ENCODE data around the gene PTH1R. TPM values are rescaled to one million over a fixed set of nuclear protein-coding genes. Genes with fewer than 3 reads are reported as not detected.

The PTH1R gene
- total and polyA plus RNA-seq, 3 donors from 2014 or later: 8.4 to 11.3 (median 10.2) TPM

DNA sequence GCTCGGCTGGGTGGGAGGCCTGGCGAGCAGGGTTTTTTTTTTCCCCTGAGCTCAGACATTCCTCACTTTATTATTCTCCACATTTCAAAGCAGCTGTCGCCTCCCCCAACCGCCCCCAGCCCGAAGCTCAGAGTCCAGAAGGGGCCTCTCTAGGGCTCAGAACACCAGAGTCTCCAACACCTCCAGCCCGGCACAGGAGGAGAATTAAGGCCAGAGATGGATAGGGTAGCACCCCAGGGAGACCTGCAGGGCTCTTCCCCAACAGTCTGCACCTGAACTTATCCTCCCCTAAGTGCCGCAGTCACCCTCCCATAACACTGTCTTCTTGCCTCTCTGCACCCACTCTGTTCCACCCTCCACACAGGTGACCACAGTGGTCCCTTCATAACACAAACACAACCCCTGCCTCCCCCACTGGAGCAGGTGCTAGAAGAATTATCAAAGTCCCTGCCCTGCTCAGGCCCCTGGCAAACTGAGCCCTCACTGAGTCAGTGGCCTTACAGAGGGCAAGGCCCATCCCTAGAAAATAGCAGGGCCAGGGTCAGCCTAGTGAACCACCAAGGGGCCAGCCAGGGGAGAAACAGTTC is 28.4 kb upstream of the PTH1R start:
- 82 to 83% methylated on average over 7 of the region's 7 CpGs for WGBS, 2 donors
- no peak for TF ChIP-seq POLR2A (IDR thresholded peaks at IDR 0.05)
- TF ChIP-seq, protein P1, sequence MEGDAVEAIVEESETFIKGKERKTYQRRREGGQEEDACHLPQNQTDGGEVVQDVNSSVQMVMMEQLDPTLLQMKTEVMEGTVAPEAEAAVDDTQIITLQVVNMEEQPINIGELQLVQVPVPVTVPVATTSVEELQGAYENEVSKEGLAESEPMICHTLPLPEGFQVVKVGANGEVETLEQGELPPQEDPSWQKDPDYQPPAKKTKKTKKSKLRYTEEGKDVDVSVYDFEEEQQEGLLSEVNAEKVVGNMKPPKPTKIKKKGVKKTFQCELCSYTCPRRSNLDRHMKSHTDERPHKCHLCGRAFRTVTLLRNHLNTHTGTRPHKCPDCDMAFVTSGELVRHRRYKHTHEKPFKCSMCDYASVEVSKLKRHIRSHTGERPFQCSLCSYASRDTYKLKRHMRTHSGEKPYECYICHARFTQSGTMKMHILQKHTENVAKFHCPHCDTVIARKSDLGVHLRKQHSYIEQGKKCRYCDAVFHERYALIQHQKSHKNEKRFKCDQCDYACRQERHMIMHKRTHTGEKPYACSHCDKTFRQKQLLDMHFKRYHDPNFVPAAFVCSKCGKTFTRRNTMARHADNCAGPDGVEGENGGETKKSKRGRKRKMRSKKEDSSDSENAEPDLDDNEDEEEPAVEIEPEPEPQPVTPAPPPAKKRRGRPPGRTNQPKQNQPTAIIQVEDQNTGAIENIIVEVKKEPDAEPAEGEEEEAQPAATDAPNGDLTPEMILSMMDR (IDR thresholded peaks at IDR 0.05): no peak
- peaks cover 7% of the 10 kb centered on the region for H3K4me1 ChIP-seq
- intact Hi-C loops (cut with DNase I; ENCODE audit: low total_unique reads): no loop called here
- no peak overlapping the region for H3K4me3 ChIP-seq
- H3K27me3 ChIP-seq: no peaks in the 10 kb centered on the region
- H3K36me3 ChIP-seq (ENCODE audit: low read depth, missing control alignments): no peaks in the 10 kb centered on the region
- H3K27ac ChIP-seq: no peak overlapping the region
- no peaks in the 10 kb centered on the region for H3K9me3 ChIP-seq
- no peak for DNase-seq

DNA sequence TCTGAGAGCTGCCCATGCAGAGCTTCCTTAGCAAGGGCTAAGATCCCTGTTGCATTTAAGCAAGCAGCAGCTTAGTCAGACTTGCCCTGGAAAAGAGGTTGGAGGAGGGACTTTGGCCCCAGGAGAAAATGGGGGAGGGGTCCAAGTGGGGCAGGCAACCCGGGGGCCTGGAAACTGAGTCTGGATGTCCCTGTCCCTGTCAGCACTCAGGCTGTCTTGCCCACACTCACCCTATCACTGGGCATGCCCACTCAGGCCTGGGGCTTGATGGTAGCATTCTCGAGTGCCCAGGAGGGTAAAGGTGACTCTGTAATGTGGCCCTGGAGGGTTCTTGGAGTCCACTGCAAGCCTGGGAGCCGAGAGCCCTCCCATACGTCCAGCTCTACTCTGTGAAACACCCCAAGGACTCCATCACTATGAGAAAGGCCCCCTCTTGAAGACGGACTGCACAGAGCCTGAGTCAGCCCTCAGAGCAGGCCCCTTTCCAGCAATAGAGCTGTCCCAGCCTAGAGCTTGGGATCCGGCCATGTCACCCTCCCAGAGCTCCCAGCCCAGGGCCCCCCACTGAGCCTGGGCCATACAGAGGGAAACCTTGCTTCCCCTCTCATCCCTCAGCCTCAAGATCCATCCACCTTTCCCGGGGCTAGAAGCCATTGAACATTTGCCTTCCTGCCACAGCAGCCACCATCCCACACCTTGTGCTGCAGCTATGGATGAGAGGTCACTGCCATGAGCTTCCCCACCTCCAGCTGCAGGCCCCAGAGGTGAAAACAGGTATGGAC is 27.6 kb upstream of the PTH1R start:
- intact Hi-C loops (cut with DNase I; ENCODE audit: low total_unique reads): no loop called here
- peaks cover 6% of the 10 kb centered on the region for H3K4me1 ChIP-seq
- TF ChIP-seq, protein P1 (IDR thresholded peaks at IDR 0.05): no peak
- TF ChIP-seq POLR2A (IDR thresholded peaks at IDR 0.05): no peak
- no peaks in the 10 kb centered on the region for H3K36me3 ChIP-seq (ENCODE audit: low read depth, missing control alignments)
- 85 to 87% methylated on average over 6 to 7 of the region's 7 CpGs for WGBS, 2 donors
- no peak overlapping the region for H3K27ac ChIP-seq
- H3K4me3 ChIP-seq: no peak overlapping the region
- no peaks in the 10 kb centered on the region for H3K9me3 ChIP-seq
- no peak for DNase-seq
- H3K27me3 ChIP-seq: no peaks in the 10 kb centered on the region

DNA sequence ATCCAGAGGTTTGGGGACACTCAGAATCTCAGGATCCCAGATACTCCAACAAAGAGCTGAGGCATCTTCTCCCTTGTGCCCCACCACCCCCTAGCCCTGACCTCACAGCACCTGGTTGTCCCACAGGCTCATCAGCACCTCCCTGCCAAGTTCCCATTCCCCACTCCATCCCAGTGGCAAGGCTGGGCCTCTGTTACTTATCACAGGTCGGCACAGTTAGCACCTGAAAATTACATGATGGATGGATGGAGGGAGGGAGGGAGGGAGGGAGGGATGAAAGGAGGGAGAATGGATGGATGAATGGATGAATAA is 27.1 kb upstream of the PTH1R start:
- TF ChIP-seq, protein P1 (IDR thresholded peaks at IDR 0.05): no peak
- no peak for TF ChIP-seq POLR2A (IDR thresholded peaks at IDR 0.05)
- Histone ChIP-seq H3K27me3 (no peaks in the 10 kb centered on the region), H3K9me3 (no peaks in the 10 kb centered on the region), H3K36me3 (ENCODE audit: low read depth, missing control alignments) (no peaks in the 10 kb centered on the region), H3K4me3 (no peak overlapping the region), H3K27ac (no peak overlapping the region), H3K4me1 (peaks cover under 1% of the 10 kb centered on the region)
- DNase-seq: no peak
- intact Hi-C loops (cut with DNase I; ENCODE audit: low total_unique reads): no loop called here
- WGBS, 2 donors: 70% methylated on average over 1 of the region's 1 CpG; no CpG with 5 or more reads in 1 of the 2 donors

DNA sequence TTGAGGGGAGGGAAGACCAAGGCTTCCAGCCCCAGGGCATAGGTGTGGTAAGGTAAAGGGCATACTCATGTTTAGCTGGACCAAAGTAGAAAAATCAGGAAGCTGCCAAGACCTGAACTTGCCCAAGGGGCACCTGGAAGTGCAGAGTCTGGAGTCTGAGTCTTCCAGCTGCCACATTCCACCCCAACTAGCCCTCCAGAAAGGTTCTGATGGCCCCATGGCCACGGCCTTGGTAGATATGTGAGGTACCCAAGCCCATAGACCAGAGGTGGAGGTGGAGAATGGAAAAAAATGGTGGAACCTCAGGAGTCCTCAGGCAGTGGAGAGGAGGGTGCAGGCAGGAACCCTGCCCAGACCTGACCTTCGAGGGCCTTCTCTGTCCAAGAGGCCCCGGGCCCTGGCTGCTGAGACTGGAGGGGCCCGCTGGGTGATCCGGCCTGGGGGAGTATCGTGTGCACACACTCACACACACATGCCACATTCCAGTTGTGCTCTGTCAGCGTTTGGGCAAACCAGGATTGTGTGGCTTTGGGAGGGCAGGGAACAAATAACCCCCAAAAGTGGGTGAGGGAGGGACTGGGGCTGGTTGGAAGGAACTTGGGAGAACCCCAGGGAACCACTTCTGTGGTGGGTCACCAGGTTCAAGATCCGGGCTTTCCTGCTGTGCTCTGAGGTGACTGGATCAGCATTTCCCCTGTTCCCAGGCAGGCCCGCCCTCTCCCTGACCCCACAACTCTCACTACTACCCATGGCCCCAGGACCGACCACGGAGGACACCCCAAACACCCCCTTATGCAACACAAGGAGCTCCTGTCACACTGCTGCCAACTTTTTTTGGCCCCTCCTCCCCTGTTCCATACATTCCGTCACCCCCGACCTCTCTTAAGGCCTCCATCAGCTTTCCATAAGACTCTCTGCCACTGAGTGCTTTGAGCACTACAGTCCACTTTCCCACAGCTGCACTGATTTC is 25.9 kb upstream of the PTH1R start:
- peak; percentile 4 for DNase-seq
- no peaks in the 10 kb centered on the region for H3K36me3 ChIP-seq (ENCODE audit: low read depth, missing control alignments)
- WGBS, 2 donors: 83 to 90% methylated on average over 7 to 13 of the region's 13 CpGs
- no peak overlapping the region for H3K27ac ChIP-seq
- intact Hi-C loops (cut with DNase I; ENCODE audit: low total_unique reads): no loop called here
- TF ChIP-seq, protein P1 (IDR thresholded peaks at IDR 0.05): no peak
- no peak for TF ChIP-seq POLR2A (IDR thresholded peaks at IDR 0.05)
- H3K4me1 ChIP-seq: no peaks in the 10 kb centered on the region
- H3K27me3 ChIP-seq: no peaks in the 10 kb centered on the region
- no peaks in the 10 kb centered on the region for H3K9me3 ChIP-seq
- no peak overlapping the region for H3K4me3 ChIP-seq

Data from testis (tissue), 3 donors.